ENCODE data around the gene CHEK2.
"Not testable (repeated sequence)": the region's sequence is repeated elsewhere in the genome, so short reads cannot be mapped to it uniquely, and the experiment has no call there.

Gene CHEK2

GRCh38 chr22:28761449-28761755 lies 19.8 kb upstream of the CHEK2 start:
- TF ChIP-seq CTCF (conservative IDR thresholded peaks at IDR 0.05) (no peak), ZFX (IDR thresholded peaks at IDR 0.05) (no peak)
- no peak overlapping the region for H3K27ac ChIP-seq

GRCh38 chr22:28759861-28760560 lies 18.4 kb upstream of the CHEK2 start:
- no peak for TF ChIP-seq CTCF (conservative IDR thresholded peaks at IDR 0.05)
- TF ChIP-seq ZFX (IDR thresholded peaks at IDR 0.05) = no peak
- H3K27ac ChIP-seq = no peak overlapping the region

- not testable (repeated sequence) for H3K27ac ChIP-seq
Measured at GRCh38 chr22:28754512-28754911, 12.9 kb upstream of the CHEK2 start.

- H3K27ac ChIP-seq = no peak overlapping the region
- TF ChIP-seq CTCF (conservative IDR thresholded peaks at IDR 0.05) (no peak), ZFX (IDR thresholded peaks at IDR 0.05) (no peak)
Measured at GRCh38 chr22:28750471-28750881, 8.9 kb upstream of the CHEK2 start.

- TF ChIP-seq CTCF (conservative IDR thresholded peaks at IDR 0.05) (no peak), ZFX (IDR thresholded peaks at IDR 0.05) (no peak)
- H3K27ac ChIP-seq = no peak overlapping the region
Measured at GRCh38 chr22:28743852-28744251, 2.2 kb upstream of the CHEK2 start.

GRCh38 chr22:28742562-28742962 lies 942 bp upstream of the CHEK2 start:
- TF ChIP-seq ZFX (IDR thresholded peaks at IDR 0.05) (no peak), CTCF (conservative IDR thresholded peaks at IDR 0.05) (no peak)
- peak overlapping the region; percentile 85 for H3K27ac ChIP-seq

GRCh38 chr22:28741200-28741784 lies 328 bp downstream of the CHEK2 start:
- TF ChIP-seq ZFX (IDR thresholded peaks at IDR 0.05) (no peak), CTCF (conservative IDR thresholded peaks at IDR 0.05) (no peak; the same call in 1 of the 2 replicates)
- H3K27ac ChIP-seq = peak overlapping the region; percentile 85

- H3K27ac ChIP-seq = not testable (repeated sequence)
Measured at GRCh38 chr22:28738876-28739275, 2.7 kb downstream of the CHEK2 start.

Data from C4-2B (cell line).